Testis (tissue), 3 donors: Measurements from ENCODE around the gene GAS5. TPM values are rescaled to one million over a fixed set of nuclear protein-coding genes. Genes with fewer than 3 reads are reported as not detected.

Experiments used
- DNase-seq: peaks from one replicate; pipeline ENCODE4 v3.0.0-alpha.2; 2019
- H3K27ac ChIP-seq, 2 donors: fragments of 200-600 bp; sonication (generic); one replicate each; pipeline ENCODE4 v1.5.1; 2019
- H3K27me3 ChIP-seq: fragments of 200-600 bp; sonication (generic); one replicate; pipeline ENCODE4 v1.5.1; 2019
- H3K36me3 ChIP-seq: fragments of 200-600 bp; sonication (generic); one replicate; pipeline ENCODE4 v1.5.1; 2017; ENCODE audit warnings: low read depth; ENCODE audit errors: missing control alignments
- H3K4me1 ChIP-seq: fragments of 200-600 bp; sonication (generic); one replicate; pipeline ENCODE4 v1.5.1; 2019
- H3K4me3 ChIP-seq, 2 donors: fragments of 200-600 bp; sonication (generic); one replicate each; pipeline ENCODE4 v1.5.1; 2017 to 2019
- H3K9me3 ChIP-seq: fragments of 200-600 bp; sonication (generic); one replicate; pipeline ENCODE4 v1.5.1; 2017
- POLR2A ChIP-seq: fragments of 450-650 bp; IDR thresholded peaks from one replicate; pipeline ENCODE4 v1.6.1; 2017; ENCODE audit warnings: antibody characterized with exemption, mild to moderate bottlenecking, moderate library complexity
- WGBS, 2 donors: methylation state at CpG; one replicate each; pipeline ENCODE4 v1.1.5; 2018; 5-methylcytosine and 5-hydroxymethylcytosine counted together
- intact Hi-C: fragments of 100-400 bp; cut with DNase I; formaldehyde crosslinking; loops from one replicate; pipeline ENCODE4 v1.15.1; 2023; ENCODE audit warnings: low total_unique reads
- polyA plus RNA-seq: library from polyadenylated mRNA; stranded (reverse); fragments of 350-450 nt; fragmentation: Illumina TruSeq; extraction: RNeasy Lipid Tissue Mini Kit (QIAGEN cat#74804); gene quantifications from one replicate; pipeline ENCODE4 v1.2.3, GENCODE V29; 2014; ENCODE audit warnings: low read depth, low replicate concordance; ENCODE audit not compliant: insufficient read depth
- total RNA-seq, 2 donors: library from RNA; depleted of rRNA; stranded (reverse); fragments of >200 nt; gene quantifications; one replicate each; pipeline ENCODE4 v1.2.3, GENCODE V29; 2016
- TF ChIP-seq, protein P1 (sequence below), 3 experiments: fragments of 450-650 bp in 2 of 3; fragments of 200-600 bp in 1 of 3; sonication (generic) in 1 of 3; IDR thresholded peaks; one replicate each; pipeline ENCODE4 v1.5.1; 2016 to 2019; ENCODE audit warnings: antibody characterized with exemption in 3 of 3, mild to moderate bottlenecking in 2 of 3, moderate library complexity in 1 of 3

Gene GAS5
- total and polyA plus RNA-seq, 3 donors from 2014 or later = 101 to 158 (median 130) TPM

DNA sequence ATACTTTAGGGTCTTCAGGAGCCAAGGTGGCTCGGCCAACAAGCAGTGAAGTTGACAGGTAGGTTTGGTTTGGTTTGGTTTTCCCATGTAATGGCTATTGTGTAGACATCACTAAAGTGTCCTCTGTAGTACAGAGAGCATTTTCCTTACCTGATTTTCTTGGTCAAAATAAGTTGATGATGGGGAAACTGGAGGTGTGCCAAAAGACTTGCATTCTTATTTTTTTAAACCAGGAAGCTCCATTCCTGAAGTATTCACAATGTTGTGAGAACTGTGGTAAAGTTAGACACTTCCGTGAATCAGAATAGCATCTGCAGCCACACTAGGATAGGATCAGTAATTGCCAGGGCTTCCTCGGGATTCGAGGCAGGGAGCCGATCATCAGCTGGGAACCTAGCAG, 3.3 kb upstream of the GAS5 start:
- Histone ChIP-seq H3K27ac (no peak overlapping the region), H3K4me1 (peaks cover 21% of the 10 kb centered on the region), H3K9me3 (no peaks in the 10 kb centered on the region), H3K27me3 (no peaks in the 10 kb centered on the region), H3K36me3 (no peaks in the 10 kb centered on the region), H3K4me3 (no peak overlapping the region)
- intact Hi-C loops = no loop called here
- 86 to 93% methylated on average over 5 of the region's 5 CpGs for WGBS, 2 donors
- DNase-seq = no peak
- TF ChIP-seq POLR2A = no peak
- TF ChIP-seq, protein P1, sequence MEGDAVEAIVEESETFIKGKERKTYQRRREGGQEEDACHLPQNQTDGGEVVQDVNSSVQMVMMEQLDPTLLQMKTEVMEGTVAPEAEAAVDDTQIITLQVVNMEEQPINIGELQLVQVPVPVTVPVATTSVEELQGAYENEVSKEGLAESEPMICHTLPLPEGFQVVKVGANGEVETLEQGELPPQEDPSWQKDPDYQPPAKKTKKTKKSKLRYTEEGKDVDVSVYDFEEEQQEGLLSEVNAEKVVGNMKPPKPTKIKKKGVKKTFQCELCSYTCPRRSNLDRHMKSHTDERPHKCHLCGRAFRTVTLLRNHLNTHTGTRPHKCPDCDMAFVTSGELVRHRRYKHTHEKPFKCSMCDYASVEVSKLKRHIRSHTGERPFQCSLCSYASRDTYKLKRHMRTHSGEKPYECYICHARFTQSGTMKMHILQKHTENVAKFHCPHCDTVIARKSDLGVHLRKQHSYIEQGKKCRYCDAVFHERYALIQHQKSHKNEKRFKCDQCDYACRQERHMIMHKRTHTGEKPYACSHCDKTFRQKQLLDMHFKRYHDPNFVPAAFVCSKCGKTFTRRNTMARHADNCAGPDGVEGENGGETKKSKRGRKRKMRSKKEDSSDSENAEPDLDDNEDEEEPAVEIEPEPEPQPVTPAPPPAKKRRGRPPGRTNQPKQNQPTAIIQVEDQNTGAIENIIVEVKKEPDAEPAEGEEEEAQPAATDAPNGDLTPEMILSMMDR (IDR thresholded peaks at IDR 0.05) = no peak

DNA sequence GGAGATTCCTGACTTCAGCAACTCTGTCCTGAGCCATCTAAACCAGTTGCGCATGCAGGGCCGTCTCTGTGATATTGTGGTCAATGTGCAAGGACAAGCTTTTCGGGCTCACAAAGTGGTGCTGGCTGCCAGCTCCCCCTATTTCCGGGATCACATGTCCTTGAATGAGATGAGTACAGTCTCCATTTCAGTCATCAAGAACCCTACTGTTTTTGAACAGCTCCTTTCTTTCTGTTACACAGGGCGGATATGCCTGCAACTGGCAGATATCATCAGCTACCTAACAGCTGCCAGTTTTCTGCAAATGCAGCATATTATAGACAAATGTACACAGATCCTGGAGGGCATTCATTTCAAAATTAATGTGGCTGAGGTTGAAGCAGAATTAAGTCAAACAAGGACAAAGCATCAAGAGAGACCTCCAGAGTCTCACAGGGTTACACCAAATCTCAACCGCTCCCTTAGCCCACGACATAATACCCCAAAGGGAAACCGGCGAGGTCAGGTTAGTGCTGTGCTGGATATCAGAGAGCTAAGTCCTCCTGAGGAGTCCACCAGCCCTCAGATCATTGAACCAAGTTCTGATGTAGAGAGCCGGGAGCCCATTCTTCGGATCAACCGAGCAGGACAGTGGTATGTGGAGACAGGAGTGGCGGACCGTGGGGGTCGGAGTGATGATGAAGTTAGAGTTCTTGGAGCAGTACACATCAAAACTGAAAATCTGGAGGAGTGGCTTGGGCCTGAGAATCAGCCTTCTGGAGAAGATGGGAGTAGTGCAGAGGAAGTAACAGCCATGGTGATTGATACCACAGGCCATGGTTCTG, 2.7 kb upstream of the GAS5 start:
- Histone ChIP-seq H3K27me3 (no peaks in the 10 kb centered on the region), H3K4me1 (peaks cover 26% of the 10 kb centered on the region), H3K36me3 (no peaks in the 10 kb centered on the region), H3K27ac (peak overlapping the region; percentile 21 to 92), H3K9me3 (no peaks in the 10 kb centered on the region), H3K4me3 (no peak overlapping the region)
- 72 to 73% methylated on average over 15 of the region's 15 CpGs for WGBS, 2 donors
- intact Hi-C loops = no loop called here
- DNase-seq = peak; percentile 49
- TF ChIP-seq POLR2A = no peak
- TF ChIP-seq, protein P1 (IDR thresholded peaks at IDR 0.05) = no peak

DNA sequence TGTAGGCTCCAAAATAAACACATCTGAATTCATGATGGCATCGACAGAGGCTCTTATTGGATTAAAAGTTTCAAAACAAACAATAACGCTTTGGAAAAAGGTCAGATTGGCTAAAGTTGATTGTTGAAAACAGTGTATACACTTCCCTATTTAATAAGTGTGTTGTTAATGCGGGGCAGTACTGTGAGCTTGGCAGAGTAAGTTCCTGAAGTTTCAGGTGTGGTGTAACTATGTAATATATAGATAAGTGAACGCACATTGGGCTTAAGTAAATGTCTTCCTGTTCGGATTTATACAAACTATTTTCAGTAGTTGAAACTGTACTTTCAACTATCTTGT, 1.2 kb upstream of the GAS5 start:
- H3K36me3 ChIP-seq = no peaks in the 10 kb centered on the region
- WGBS, 2 donors = 3 to 4% methylated on average over 5 of the region's 5 CpGs
- peak overlapping the region; percentile 78 to 88 for H3K4me3 ChIP-seq
- DNase-seq = no peak
- TF ChIP-seq, protein P1 (IDR thresholded peaks at IDR 0.05) = no peak
- no peak for TF ChIP-seq POLR2A
- no peaks in the 10 kb centered on the region for H3K9me3 ChIP-seq
- peak overlapping the region; percentile 92 to 95 for H3K27ac ChIP-seq
- H3K27me3 ChIP-seq = no peaks in the 10 kb centered on the region
- H3K4me1 ChIP-seq = peaks cover 33% of the 10 kb centered on the region
- intact Hi-C loops = no loop called here

DNA sequence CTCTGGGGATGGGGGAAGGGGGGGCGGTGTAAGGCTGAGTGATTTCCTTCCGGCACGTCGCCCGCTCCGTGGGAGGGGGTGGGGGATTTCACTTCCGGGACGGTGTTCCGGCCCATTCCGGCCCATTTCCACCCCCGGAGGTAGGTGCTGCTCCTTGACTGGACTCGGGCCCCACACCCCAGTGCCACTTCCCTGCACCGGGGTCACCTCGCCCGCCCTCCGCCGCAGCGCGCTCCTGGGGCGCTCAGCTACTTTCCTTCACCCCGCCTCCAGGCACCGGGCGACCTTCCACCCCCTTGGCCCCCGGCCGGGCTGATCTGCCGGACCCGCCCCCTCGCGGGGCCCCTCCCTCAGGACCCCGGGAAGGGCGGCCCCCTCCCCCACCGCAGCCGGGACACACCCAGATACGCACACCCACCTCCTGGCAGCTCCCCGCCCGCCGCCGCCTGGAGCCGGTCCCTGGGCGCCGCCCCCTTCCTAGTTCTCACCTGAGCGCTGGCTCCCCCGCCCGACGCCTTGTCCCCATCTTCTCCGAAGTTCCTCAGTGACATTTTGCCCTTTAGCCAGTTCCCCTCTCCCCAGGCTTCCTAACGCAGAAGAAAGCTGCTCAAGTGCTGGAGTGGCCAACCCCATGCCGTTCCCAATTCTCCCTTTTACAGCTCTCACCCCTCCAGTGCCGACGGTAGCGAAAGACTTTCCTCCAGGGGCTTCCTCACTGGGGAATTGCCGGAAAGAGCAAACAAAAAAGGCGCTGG, 654 bp upstream of the GAS5 start, which contains the start of gene ZBTB37:
TSS of gene ZBTB37 (plus strand) at position 115 of the 755 bp plus-strand sequence. CDS start 1,846 bp downstream, outside the sequence.
- Histone ChIP-seq H3K9me3 (no peaks in the 10 kb centered on the region), H3K4me1 (peaks cover 33% of the 10 kb centered on the region), H3K36me3 (no peaks in the 10 kb centered on the region), H3K27ac (peak within 1 kb of the TSS; percentile 92 to 95), H3K4me3 (peak within 1 kb of the TSS; percentile 78 to 88), H3K27me3 (no peaks in the 10 kb centered on the region)
- 0 to 1% methylated on average over 27 to 51 of the region's 53 CpGs for WGBS, 2 donors
- peak; percentile 87 for DNase-seq
- intact Hi-C loops = no loop called here
- TF ChIP-seq, protein P1 (IDR thresholded peaks at IDR 0.05) = no peak
- no peak for TF ChIP-seq POLR2A
